Activated T-cell treated with anti-CD3 and anti-CD28 coated beads, Interleukin-2, amount 50 U/mL, for 48 hours (primary cell): ENCODE measurements around the gene ITGA8.
"Not testable (repeated sequence)": the region's sequence is repeated elsewhere in the genome, so short reads cannot be mapped to it uniquely, and the experiment has no call there.

ENCODE experiments used
- DNase-seq, 2 experiments: peaks; one replicate each; pipeline ENCODE4 v3.0.0-alpha.2; 2020

Gene ITGA8

GRCh38 chr10:15545884-15546283, 173.8 kb downstream of the ITGA8 start:
- DNase-seq, result no peak

- no peak for DNase-seq
Observed at GRCh38 chr10:15545266-15545665, 174.5 kb downstream of the ITGA8 start.

- DNase-seq, result no peak
Observed at GRCh38 chr10:15543994-15544393, 175.7 kb downstream of the ITGA8 start.

- no peak for DNase-seq
Observed at GRCh38 chr10:15542817-15543216, 176.9 kb downstream of the ITGA8 start.

- DNase-seq, result no peak
Observed at GRCh38 chr10:15541376-15541775, 178.3 kb downstream of the ITGA8 start.

GRCh38 chr10:15540727-15541126, 179.0 kb downstream of the ITGA8 start:
- no peak for DNase-seq

GRCh38 chr10:15539262-15539661, 180.5 kb downstream of the ITGA8 start:
- no peak for DNase-seq

- DNase-seq, result not testable (repeated sequence)
Observed at GRCh38 chr10:15534928-15535538, 184.7 kb downstream of the ITGA8 start.

GRCh38 chr10:15531927-15532722, 187.6 kb downstream of the ITGA8 start:
- DNase-seq, result no peak

- DNase-seq, result no peak
Observed at GRCh38 chr10:15528859-15529239, 190.9 kb downstream of the ITGA8 start.

GRCh38 chr10:15526754-15527153, 193.0 kb downstream of the ITGA8 start:
- no peak for DNase-seq

GRCh38 chr10:15521328-15521903, 198.3 kb downstream of the ITGA8 start:
- no peak for DNase-seq

GRCh38 chr10:15518250-15518649, 201.5 kb downstream of the ITGA8 start:
- no peak for DNase-seq

- no peak for DNase-seq
Observed at GRCh38 chr10:15516256-15517085, 203.3 kb downstream of the ITGA8 start.

- DNase-seq, result no peak
Observed at GRCh38 chr10:15515202-15515601, 204.5 kb downstream of the ITGA8 start.

GRCh38 chr10:15510963-15511362, 208.8 kb downstream of the ITGA8 start:
- no peak for DNase-seq

GRCh38 chr10:15505329-15505728, 214.4 kb downstream of the ITGA8 start:
- DNase-seq, result no peak

GRCh38 chr10:15504101-15504840, 215.5 kb downstream of the ITGA8 start:
- DNase-seq, result no peak

GRCh38 chr10:15494850-15495506, 224.7 kb downstream of the ITGA8 start:
- DNase-seq, result no peak

- DNase-seq, result no peak
Observed at GRCh38 chr10:15491856-15492642, 227.7 kb downstream of the ITGA8 start.

- no peak for DNase-seq
Observed at GRCh38 chr10:15489431-15489830, 230.3 kb downstream of the ITGA8 start.
